ENCODE data around the gene MED12L.

The MED12L gene

GRCh38 chr3:151303751-151304150, 218.3 kb downstream of the MED12L start:
- no peak for DNase-seq

- DNase-seq, result no peak
Measured at GRCh38 chr3:151305060-151305774, 219.8 kb downstream of the MED12L start.

GRCh38 chr3:151305775-151306151, 220.3 kb downstream of the MED12L start:
- no peak for DNase-seq

GRCh38 chr3:151306168-151306810, 220.8 kb downstream of the MED12L start:
- no peak for DNase-seq

- DNase-seq, result no peak
Measured at GRCh38 chr3:151307131-151307530, 221.7 kb downstream of the MED12L start.

GRCh38 chr3:151307583-151308488, 222.4 kb downstream of the MED12L start:
- no peak for DNase-seq

GRCh38 chr3:151309566-151309965, 224.1 kb downstream of the MED12L start:
- no peak for DNase-seq

- DNase-seq, result no peak
Measured at GRCh38 chr3:151312972-151313371, 227.5 kb downstream of the MED12L start.

GRCh38 chr3:151314137-151314536, 228.7 kb downstream of the MED12L start:
- no peak for DNase-seq

- no peak for DNase-seq
Measured at GRCh38 chr3:151314593-151314992, 229.1 kb downstream of the MED12L start.

- DNase-seq, result no peak
Measured at GRCh38 chr3:151315136-151315535, 229.7 kb downstream of the MED12L start.

GRCh38 chr3:151315846-151316245, 230.4 kb downstream of the MED12L start:
- no peak for DNase-seq

GRCh38 chr3:151316267-151316991, 231.0 kb downstream of the MED12L start, which contains the start of gene GPR87:
TSS of gene GPR87 (minus strand) at chr3:151316820. CDS start at chr3:151300100, 16,720 bp downstream.
- DNase-seq, result no peak

- no peak for DNase-seq
Measured at GRCh38 chr3:151318313-151318712, 232.8 kb downstream of the MED12L start.

GRCh38 chr3:151318991-151319390, 233.5 kb downstream of the MED12L start:
- no peak for DNase-seq

- DNase-seq, result no peak
Measured at GRCh38 chr3:151319628-151320027, 234.2 kb downstream of the MED12L start.

GRCh38 chr3:151320131-151320530, 234.7 kb downstream of the MED12L start:
- DNase-seq, result no peak

GRCh38 chr3:151321526-151321925, 236.1 kb downstream of the MED12L start:
- DNase-seq, result no peak

GRCh38 chr3:151322511-151322910, 237.0 kb downstream of the MED12L start:
- no peak for DNase-seq

GRCh38 chr3:151327571-151328198, 242.2 kb downstream of the MED12L start:
- no peak for DNase-seq

GRCh38 chr3:151328298-151328995, 243.0 kb downstream of the MED12L start:
- DNase-seq, result no peak

GRCh38 chr3:151329363-151329762, 243.9 kb downstream of the MED12L start, which contains the start of gene P2RY13:
TSS of gene P2RY13 (minus strand) at chr3:151329549. CDS start at chr3:151329528, 21 bp downstream.
- no peak for DNase-seq
